ENCODE data around the gene TOMT.

- TF ChIP-seq CTCF (IDR thresholded peaks at IDR 0.05; ENCODE audit: low read length) (no peak), EZH2 (IDR thresholded peaks at IDR 0.05; ENCODE audit: borderline replicate concordance, low read length) (no peak)
These were observed 23.7 kb downstream of the TOMT start for GRCh38 chr11:72129381-72129780.

Data from OCI-LY1 (cell line).